ENCODE measurements around the gene C1QTNF8. TPM values are rescaled to one million over a fixed set of nuclear protein-coding genes. Genes with fewer than 3 reads are reported as not detected.

The C1QTNF8 gene
- total and polyA plus RNA-seq, 4 donors, result not detected

DNA sequence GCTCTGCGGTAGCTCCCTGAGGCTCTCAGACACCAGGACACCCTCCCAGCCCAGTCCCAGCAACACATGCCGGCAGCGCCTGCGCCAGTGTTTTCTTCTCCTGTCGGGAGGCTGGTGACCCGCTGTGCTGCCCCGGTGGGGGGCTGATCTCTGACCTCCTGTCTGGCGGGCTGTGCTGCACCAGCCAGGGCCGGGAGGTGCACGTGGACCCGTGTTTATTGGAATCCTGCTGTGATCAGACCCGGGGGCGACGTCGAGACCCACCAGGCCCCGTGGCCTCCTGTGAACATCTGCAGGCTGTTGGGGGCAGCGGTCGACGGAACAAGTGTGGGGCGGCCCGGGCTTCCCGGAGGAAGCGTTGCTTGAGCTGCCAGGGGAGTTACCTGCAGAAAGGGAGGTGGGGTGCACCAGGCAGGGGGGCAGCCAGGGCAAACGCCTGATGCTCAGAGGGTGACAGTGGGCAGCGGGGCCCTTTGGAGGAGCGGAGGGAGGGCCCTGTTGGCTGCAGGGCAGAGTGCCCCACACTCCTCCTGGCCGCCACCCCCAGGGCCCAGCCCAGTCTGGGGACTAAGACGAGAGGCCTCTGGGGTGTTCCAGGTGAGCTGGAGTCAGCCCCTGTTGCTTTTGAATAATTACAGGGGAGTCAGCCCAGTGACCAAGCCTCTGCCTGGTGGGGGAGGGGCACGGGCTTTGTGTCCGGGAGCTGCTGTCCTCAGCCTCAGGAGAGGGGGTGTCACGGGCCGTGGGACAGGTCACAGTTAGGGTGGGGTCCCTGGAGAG, 25.8 kb downstream of the C1QTNF8 start:
- TF ChIP-seq YY1 (IDR thresholded peaks at IDR 0.05) (no peak), HNF4G (IDR thresholded peaks at IDR 0.05) (no peak), SP1 (IDR thresholded peaks at IDR 0.05) (no peak), RAD21 (IDR thresholded peaks at IDR 0.05) (no peak), NR2F2 (IDR thresholded peaks at IDR 0.05) (no peak), ATF3 (IDR thresholded peaks at IDR 0.05) (no peak), GABPA (IDR thresholded peaks at IDR 0.05 in 1 of 2, conservative IDR thresholded peaks at IDR 0.05 in 1 of 2) (no peak), HNF4A (conservative IDR thresholded peaks at IDR 0.05) (no peak), FOXA1 (IDR thresholded peaks at IDR 0.05) (no peak), TAF1 (conservative IDR thresholded peaks at IDR 0.05) (no peak)
- H3K9ac ChIP-seq (ENCODE audit: low read depth in 1 of 2, low read length in 2 of 2), result no peak overlapping the region
- no peak for DNase-seq (ENCODE audit: low spot score)
- peaks cover 0 to 65% (median under 1%) of the 10 kb centered on the region in 4 donors for H3K27me3 ChIP-seq (ENCODE audit: control insufficient read depth in 4 of 4, insufficient read depth in 4 of 4, low read length in 3 of 4)
- no peaks in the 10 kb centered on the region for H3K36me3 ChIP-seq (ENCODE audit: control insufficient read depth in 4 of 4, insufficient read depth in 3 of 4, low read depth in 1 of 4, low read length in 3 of 4)
- no peak overlapping the region for H3K4me3 ChIP-seq (ENCODE audit: low read depth in 1 of 3, low read length in 3 of 3)
- H3K4me1 ChIP-seq (ENCODE audit: control insufficient read depth in 4 of 4, insufficient read depth in 4 of 4, low read length in 3 of 4), result no peaks in the 10 kb centered on the region
- H3K27ac ChIP-seq (ENCODE audit: low read depth in 1 of 2, low read length in 2 of 2), result no peak overlapping the region
- H3K9me3 ChIP-seq (ENCODE audit: control insufficient read depth in 4 of 4, low read length in 3 of 4), result no peaks in the 10 kb centered on the region
- 22% methylated on average over 32 of the region's 32 CpGs for WGBS

DNA sequence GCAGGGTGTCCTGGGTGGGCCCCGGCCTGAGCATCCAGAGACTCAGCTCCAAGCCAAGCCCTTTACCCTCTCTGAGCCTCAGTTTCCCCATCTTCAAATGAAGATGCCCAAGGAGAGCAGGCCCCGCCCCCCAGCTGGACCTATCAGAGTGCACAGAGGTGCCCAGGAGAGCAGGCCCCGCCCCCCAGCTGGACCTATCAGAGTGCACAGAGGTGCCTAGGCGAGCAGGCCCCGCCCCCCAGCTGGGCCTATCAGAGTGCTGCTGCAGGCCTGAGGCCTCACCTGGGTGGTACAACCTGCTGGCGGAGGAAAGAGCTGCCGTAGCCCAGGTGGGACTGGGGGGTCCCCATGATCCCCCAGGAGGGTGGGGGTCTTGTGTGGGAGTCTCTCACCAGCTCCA, 26.9 kb downstream of the C1QTNF8 start:
- no peak overlapping the region for H3K9ac ChIP-seq (ENCODE audit: low read depth in 1 of 2, low read length in 2 of 2)
- TF ChIP-seq YY1 (IDR thresholded peaks at IDR 0.05) (no peak), CTCF (IDR thresholded peaks at IDR 0.05; ENCODE audit: low read depth, low read length, missing input control) (no peak), EGR1 (IDR thresholded peaks at IDR 0.05; ENCODE audit: low read depth in 2 of 2) (no peak), NR2F2 (IDR thresholded peaks at IDR 0.05) (no peak), GABPA (IDR thresholded peaks at IDR 0.05 in 1 of 2, conservative IDR thresholded peaks at IDR 0.05 in 1 of 2) (no peak), REST (IDR thresholded peaks at IDR 0.05) (no peak), RXRA (IDR thresholded peaks at IDR 0.05) (no peak), RAD21 (IDR thresholded peaks at IDR 0.05) (no peak), HNF4A (conservative IDR thresholded peaks at IDR 0.05) (no peak), TAF1 (conservative IDR thresholded peaks at IDR 0.05) (no peak), MAX (IDR thresholded peaks at IDR 0.05) (no peak), JUND (IDR thresholded peaks at IDR 0.05) (no peak), FOXA2 (IDR thresholded peaks at IDR 0.05) (no peak)
- TF ChIP-seq, protein P1, sequence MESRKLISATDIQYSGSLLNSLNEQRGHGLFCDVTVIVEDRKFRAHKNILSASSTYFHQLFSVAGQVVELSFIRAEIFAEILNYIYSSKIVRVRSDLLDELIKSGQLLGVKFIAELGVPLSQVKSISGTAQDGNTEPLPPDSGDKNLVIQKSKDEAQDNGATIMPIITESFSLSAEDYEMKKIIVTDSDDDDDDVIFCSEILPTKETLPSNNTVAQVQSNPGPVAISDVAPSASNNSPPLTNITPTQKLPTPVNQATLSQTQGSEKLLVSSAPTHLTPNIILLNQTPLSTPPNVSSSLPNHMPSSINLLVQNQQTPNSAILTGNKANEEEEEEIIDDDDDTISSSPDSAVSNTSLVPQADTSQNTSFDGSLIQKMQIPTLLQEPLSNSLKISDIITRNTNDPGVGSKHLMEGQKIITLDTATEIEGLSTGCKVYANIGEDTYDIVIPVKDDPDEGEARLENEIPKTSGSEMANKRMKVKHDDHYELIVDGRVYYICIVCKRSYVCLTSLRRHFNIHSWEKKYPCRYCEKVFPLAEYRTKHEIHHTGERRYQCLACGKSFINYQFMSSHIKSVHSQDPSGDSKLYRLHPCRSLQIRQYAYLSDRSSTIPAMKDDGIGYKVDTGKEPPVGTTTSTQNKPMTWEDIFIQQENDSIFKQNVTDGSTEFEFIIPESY (IDR thresholded peaks at IDR 0.05), result no peak
- no peaks in the 10 kb centered on the region for H3K9me3 ChIP-seq (ENCODE audit: control insufficient read depth in 4 of 4, low read length in 3 of 4)
- peaks cover 0 to 55% (median 2%) of the 10 kb centered on the region in 4 donors for H3K27me3 ChIP-seq (ENCODE audit: control insufficient read depth in 4 of 4, insufficient read depth in 4 of 4, low read length in 3 of 4)
- WGBS, result 89% methylated on average over 7 of the region's 7 CpGs
- H3K4me3 ChIP-seq (ENCODE audit: low read depth in 1 of 3, low read length in 3 of 3), result no peak overlapping the region
- no peaks in the 10 kb centered on the region for H3K4me1 ChIP-seq (ENCODE audit: control insufficient read depth in 4 of 4, insufficient read depth in 4 of 4, low read length in 3 of 4)
- no peaks in the 10 kb centered on the region for H3K36me3 ChIP-seq (ENCODE audit: control insufficient read depth in 4 of 4, insufficient read depth in 3 of 4, low read depth in 1 of 4, low read length in 3 of 4)
- no peak for DNase-seq (ENCODE audit: low spot score)
- no peak overlapping the region for H3K27ac ChIP-seq (ENCODE audit: low read depth in 1 of 2, low read length in 2 of 2)

Data from liver (tissue), 9 donors.